HFFc6 (cell line): ENCODE measurements around the gene DLL1. TPM values are rescaled to one million over a fixed set of nuclear protein-coding genes. Genes with fewer than 3 reads are reported as not detected.
"Not testable (repeated sequence)": the region's sequence is repeated elsewhere in the genome, so short reads cannot be mapped to it uniquely, and the experiment has no call there.

Experiments used
- DNase-seq: peaks from one replicate; pipeline ENCODE4 v3.0.0-alpha.2; 2018
- H3K27ac Mint-ChIP-seq: 2 replicates; pipeline ENCODE4 v1.8.0; 2020; ENCODE audit warnings: mild to moderate bottlenecking, mixed read lengths
- H3K27me3 Mint-ChIP-seq: 2 replicates; pipeline ENCODE4 v1.8.0; 2021; ENCODE audit warnings: mild to moderate bottlenecking, moderate library complexity, mixed read lengths; ENCODE audit not compliant: insufficient read depth
- H3K36me3 Mint-ChIP-seq: 2 replicates; pipeline ENCODE4 v1.8.0; 2021; ENCODE audit warnings: low read depth, mixed read lengths
- H3K4me1 Mint-ChIP-seq: 2 replicates; pipeline ENCODE4 v1.8.0; 2020; ENCODE audit warnings: low read depth, mixed read lengths
- H3K4me3 Mint-ChIP-seq: 2 replicates; pipeline ENCODE4 v1.8.0; 2020; ENCODE audit warnings: mild to moderate bottlenecking, moderate library complexity, mixed read lengths
- H3K9me3 Mint-ChIP-seq: 2 replicates; pipeline ENCODE4 v1.8.0; 2020; ENCODE audit warnings: mild to moderate bottlenecking, mixed read lengths
- CTCF ChIP-seq: fragments of 200-600 bp; sonication (generic); IDR thresholded peaks from 2 replicates; pipeline ENCODE4 v1.5.0; 2021; ENCODE audit warnings: antibody characterized with exemption, mild to moderate bottlenecking
- total RNA-seq, 6 experiments: library from RNA; stranded (reverse); fragmentation: NEBNext Ultra II Directional; extraction: Animal tissue kit (Norgen Biotek cat#: 25700); gene quantifications; 2 replicates in 1 of 6; 3 replicates in 5 of 6; pipeline ENCODE4 v1.2.3, GENCODE V29; 2021

DLL1 gene
- total RNA-seq, 6 experiments from 2014 or later: 0.26 to 0.83 (median 0.36) TPM

- Mint-ChIP-seq H3K4me1 (peaks cover 8% of the 10 kb centered on the region), H3K27ac (no peak overlapping the region), H3K9me3 (no peaks in the 10 kb centered on the region), H3K4me3 (no peak overlapping the region), H3K27me3 (peaks cover 27% of the 10 kb centered on the region), H3K36me3 (no peaks in the 10 kb centered on the region)
- no peak for DNase-seq
- TF ChIP-seq CTCF: no peak
Observed at GRCh38 chr6:170266061-170266825, 24.6 kb downstream of the DLL1 start.

- Mint-ChIP-seq H3K27ac (no peak overlapping the region), H3K9me3 (no peaks in the 10 kb centered on the region), H3K4me1 (peaks cover 8% of the 10 kb centered on the region), H3K27me3 (peaks cover 26% of the 10 kb centered on the region), H3K4me3 (no peak overlapping the region), H3K36me3 (no peaks in the 10 kb centered on the region)
- TF ChIP-seq CTCF: no peak
- DNase-seq: no peak
Observed at GRCh38 chr6:170265655-170266054, 25.2 kb downstream of the DLL1 start.

- H3K27ac Mint-ChIP-seq, DNase-seq, H3K9me3 Mint-ChIP-seq, H3K4me3 Mint-ChIP-seq, H3K36me3 Mint-ChIP-seq, H3K4me1 Mint-ChIP-seq: not testable (repeated sequence)
- peaks cover 27% of the 10 kb centered on the region for H3K27me3 Mint-ChIP-seq
Observed at GRCh38 chr6:170264644-170265043, 26.2 kb downstream of the DLL1 start.

GRCh38 chr6:170264086-170264485, 26.8 kb downstream of the DLL1 start:
- H3K27ac Mint-ChIP-seq: no peak overlapping the region
- DNase-seq: no peak
- no peaks in the 10 kb centered on the region for H3K36me3 Mint-ChIP-seq
- no peak for TF ChIP-seq CTCF
- no peaks in the 10 kb centered on the region for H3K4me1 Mint-ChIP-seq
- H3K9me3 Mint-ChIP-seq: no peaks in the 10 kb centered on the region
- peaks cover 25% of the 10 kb centered on the region for H3K27me3 Mint-ChIP-seq
- H3K4me3 Mint-ChIP-seq: no peak overlapping the region

GRCh38 chr6:170263410-170263809, 27.5 kb downstream of the DLL1 start:
- Mint-ChIP-seq H3K4me1 (no peaks in the 10 kb centered on the region), H3K9me3 (no peaks in the 10 kb centered on the region), H3K4me3 (no peak overlapping the region), H3K27me3 (peaks cover 25% of the 10 kb centered on the region), H3K27ac (no peak overlapping the region), H3K36me3 (no peaks in the 10 kb centered on the region)
- TF ChIP-seq CTCF: no peak
- no peak for DNase-seq

- H3K4me1 Mint-ChIP-seq: no peaks in the 10 kb centered on the region
- no peak overlapping the region for H3K4me3 Mint-ChIP-seq
- no peak overlapping the region for H3K27ac Mint-ChIP-seq
- DNase-seq: no peak
- H3K9me3 Mint-ChIP-seq: no peaks in the 10 kb centered on the region
- peaks cover 25% of the 10 kb centered on the region for H3K27me3 Mint-ChIP-seq
- TF ChIP-seq CTCF: no peak
- no peaks in the 10 kb centered on the region for H3K36me3 Mint-ChIP-seq
Observed at GRCh38 chr6:170262489-170263088, 28.3 kb downstream of the DLL1 start.
